Fibroblast of pulmonary artery (primary cell): ENCODE data around the gene ELMO1.

ENCODE experiments used
- DNase-seq: peaks from one replicate; pipeline ENCODE4 v3.0.0-alpha.2; 2010; ENCODE audit warnings: low read depth
- H3K4me3 ChIP-seq: replicated peaks from 2 replicates; pipeline ENCODE4 v1.5.1; 2011; ENCODE audit warnings: low read depth, mild to moderate bottlenecking, control low read depth, low read length, moderate library complexity
- CTCF ChIP-seq: IDR thresholded peaks from 2 replicates; pipeline ENCODE4 v1.5.1; 2011; ENCODE audit warnings: mild to moderate bottlenecking, control low read depth, low read length, inconsistent platforms; ENCODE audit errors: missing control alignments

Gene ELMO1

GRCh38 chr7:37198041-37198905 lies 250.4 kb downstream of the ELMO1 start:
- no peak overlapping the region for H3K4me3 ChIP-seq
- DNase-seq: no peak
- no peak for TF ChIP-seq CTCF

- no peak overlapping the region for H3K4me3 ChIP-seq
- DNase-seq: no peak
- TF ChIP-seq CTCF: no peak
Observed at GRCh38 chr7:37197108-37197507, 251.6 kb downstream of the ELMO1 start.

GRCh38 chr7:37196676-37197075 lies 252.0 kb downstream of the ELMO1 start:
- DNase-seq: no peak
- H3K4me3 ChIP-seq: no peak overlapping the region
- no peak for TF ChIP-seq CTCF

GRCh38 chr7:37195388-37195787 lies 253.3 kb downstream of the ELMO1 start:
- DNase-seq: no peak
- H3K4me3 ChIP-seq: no peak overlapping the region
- TF ChIP-seq CTCF: no peak

GRCh38 chr7:37194943-37195342 lies 253.7 kb downstream of the ELMO1 start:
- DNase-seq: no peak
- H3K4me3 ChIP-seq: no peak overlapping the region
- no peak for TF ChIP-seq CTCF

- no peak for DNase-seq
- no peak for TF ChIP-seq CTCF
- no peak overlapping the region for H3K4me3 ChIP-seq
Observed at GRCh38 chr7:37193775-37194135, 254.9 kb downstream of the ELMO1 start.
